ENCODE measurements around the gene HACL1. TPM values are rescaled to one million over a fixed set of nuclear protein-coding genes. Genes with fewer than 3 reads are reported as not detected.

The HACL1 gene
- total RNA-seq, 2 experiments from 2014 or later, result 25.3 to 26.5 TPM

GRCh38 chr3:15562560-15562959, 38.8 kb downstream of the HACL1 start:
- Mint-ChIP-seq H3K36me3 (ENCODE audit: low read depth) (peaks cover 11% of the 10 kb centered on the region), H3K4me3 (no peak overlapping the region)
- no peak for DNase-seq

GRCh38 chr3:15558581-15558980, 42.8 kb downstream of the HACL1 start:
- H3K4me3 Mint-ChIP-seq, result no peak overlapping the region
- intact Hi-C loops (cut with micrococcal nuclease), result loop anchor here (5.0 kb wide), 1 partner anchor 451 kb away; no protein-coding TSS in a partner anchor
- peaks cover 16% of the 10 kb centered on the region for H3K4me1 Mint-ChIP-seq (ENCODE audit: low read depth)
- H3K27ac Mint-ChIP-seq, result no peak overlapping the region
- peaks cover 10% of the 10 kb centered on the region for H3K36me3 Mint-ChIP-seq (ENCODE audit: low read depth)
- H3K9me3 Mint-ChIP-seq, result no peaks in the 10 kb centered on the region
- CTCF ChIA-PET, result interaction anchor here (0.9 to 1.2 kb wide), 3 partner anchors 128 to 358 kb away, joined by 3 to 5 read pairs (median 3); no protein-coding TSS in a partner anchor
- DNase-seq, result no peak
- H3K27me3 Mint-ChIP-seq (ENCODE audit: low read depth), result no peaks in the 10 kb centered on the region

More at GRCh38 chr3:15562560-15562959, 38.8 kb downstream of the HACL1 start:
- Mint-ChIP-seq H3K27me3 (ENCODE audit: low read depth) (no peaks in the 10 kb centered on the region), H3K27ac (no peak overlapping the region), H3K4me1 (ENCODE audit: low read depth) (peaks cover 4% of the 10 kb centered on the region), H3K9me3 (no peaks in the 10 kb centered on the region)
- intact Hi-C loops (cut with micrococcal nuclease), result no loop called here
- CTCF ChIA-PET, result interaction anchor here (0.6 kb wide), 1 partner anchor 182 kb away, joined by 3 read pairs; no protein-coding TSS in a partner anchor

- no peak overlapping the region for H3K4me3 Mint-ChIP-seq
- H3K4me1 Mint-ChIP-seq (ENCODE audit: low read depth), result peaks cover 16% of the 10 kb centered on the region
- H3K27ac Mint-ChIP-seq, result no peak overlapping the region
- no peaks in the 10 kb centered on the region for H3K27me3 Mint-ChIP-seq (ENCODE audit: low read depth)
- peak; percentile 77 for DNase-seq
- CTCF ChIA-PET, result interaction anchor here (0.6 to 2.9 kb wide), 24 partner anchors 13 to 581 kb away, joined by 3 to 24 read pairs (median 3); no protein-coding TSS in a partner anchor
- intact Hi-C loops (cut with micrococcal nuclease), result loop anchor here (1.0 to 5.0 kb wide), 8 partner anchors 23 to 450 kb away; partner anchors contain the start of genes EAF1 and METTL6
- H3K36me3 Mint-ChIP-seq (ENCODE audit: low read depth), result peaks cover 7% of the 10 kb centered on the region
- H3K9me3 Mint-ChIP-seq, result no peaks in the 10 kb centered on the region
Measured at GRCh38 chr3:15557511-15557946, 43.8 kb downstream of the HACL1 start.

GRCh38 chr3:15556512-15556911, 44.9 kb downstream of the HACL1 start:
- CTCF ChIA-PET, result interaction anchor here (0.6 to 2.9 kb wide), 24 partner anchors 9 to 353 kb away, joined by 3 to 24 read pairs (median 3); partner anchors contain the start of gene CAPN7
- Mint-ChIP-seq H3K27me3 (ENCODE audit: low read depth) (no peaks in the 10 kb centered on the region), H3K27ac (no peak overlapping the region), H3K9me3 (no peaks in the 10 kb centered on the region), H3K4me3 (no peak overlapping the region), H3K36me3 (ENCODE audit: low read depth) (peaks cover 7% of the 10 kb centered on the region), H3K4me1 (ENCODE audit: low read depth) (peaks cover 16% of the 10 kb centered on the region)
- intact Hi-C loops (cut with micrococcal nuclease), result loop anchor here (2.0 to 5.0 kb wide), 4 partner anchors 22 to 449 kb away; no protein-coding TSS in a partner anchor
- DNase-seq, result no peak

GRCh38 chr3:15553749-15554148, 47.6 kb downstream of the HACL1 start:
- no peak overlapping the region for H3K4me3 Mint-ChIP-seq
- H3K36me3 Mint-ChIP-seq (ENCODE audit: low read depth), result peaks cover 4% of the 10 kb centered on the region
- no peak overlapping the region for H3K27ac Mint-ChIP-seq
- no peaks in the 10 kb centered on the region for H3K27me3 Mint-ChIP-seq (ENCODE audit: low read depth)
- H3K9me3 Mint-ChIP-seq, result no peaks in the 10 kb centered on the region
- CTCF ChIA-PET, result no interaction called here
- intact Hi-C loops (cut with micrococcal nuclease), result no loop called here
- no peak for DNase-seq
- peaks cover 16% of the 10 kb centered on the region for H3K4me1 Mint-ChIP-seq (ENCODE audit: low read depth)

- Mint-ChIP-seq H3K36me3 (ENCODE audit: low read depth) (peaks cover 4% of the 10 kb centered on the region), H3K4me1 (ENCODE audit: low read depth) (peaks cover 10% of the 10 kb centered on the region), H3K4me3 (no peak overlapping the region), H3K9me3 (peaks cover 3% of the 10 kb centered on the region), H3K27me3 (ENCODE audit: low read depth) (no peaks in the 10 kb centered on the region), H3K27ac (no peak overlapping the region)
- intact Hi-C loops (cut with micrococcal nuclease), result no loop called here
- DNase-seq, result no peak
- CTCF ChIA-PET, result no interaction called here
Measured at GRCh38 chr3:15551902-15552301, 49.5 kb downstream of the HACL1 start.

GRCh38 chr3:15549846-15550245, 51.5 kb downstream of the HACL1 start:
- intact Hi-C loops (cut with micrococcal nuclease), result no loop called here

GRCh38 chr3:15542614-15543013, 58.8 kb downstream of the HACL1 start:
- H3K4me3 Mint-ChIP-seq, result no peak overlapping the region
- DNase-seq, result no peak
- CTCF ChIA-PET, result interaction anchor here (1.1 kb wide), 1 partner anchor 14 kb away, joined by 3 read pairs; no protein-coding TSS in a partner anchor
- no peak overlapping the region for H3K27ac Mint-ChIP-seq
- H3K9me3 Mint-ChIP-seq, result peaks cover 4% of the 10 kb centered on the region
- no peaks in the 10 kb centered on the region for H3K27me3 Mint-ChIP-seq (ENCODE audit: low read depth)
- peaks cover 3% of the 10 kb centered on the region for H3K36me3 Mint-ChIP-seq (ENCODE audit: low read depth)
- intact Hi-C loops (cut with micrococcal nuclease), result no loop called here
- peaks cover 10% of the 10 kb centered on the region for H3K4me1 Mint-ChIP-seq (ENCODE audit: low read depth)

More at GRCh38 chr3:15549846-15550245, 51.5 kb downstream of the HACL1 start:
- Mint-ChIP-seq H3K9me3 (peaks cover 7% of the 10 kb centered on the region), H3K4me1 (ENCODE audit: low read depth) (no peaks in the 10 kb centered on the region), H3K27ac (no peak overlapping the region), H3K36me3 (ENCODE audit: low read depth) (peaks cover 3% of the 10 kb centered on the region), H3K4me3 (no peak overlapping the region), H3K27me3 (ENCODE audit: low read depth) (no peaks in the 10 kb centered on the region)
- CTCF ChIA-PET, result no interaction called here
- DNase-seq, result no peak

GRCh38 chr3:15541371-15541770, 60.0 kb downstream of the HACL1 start:
- CTCF ChIA-PET, result no interaction called here
- Mint-ChIP-seq H3K4me1 (ENCODE audit: low read depth) (peaks cover 21% of the 10 kb centered on the region), H3K27me3 (ENCODE audit: low read depth) (no peaks in the 10 kb centered on the region), H3K27ac (no peak overlapping the region), H3K4me3 (no peak overlapping the region), H3K36me3 (ENCODE audit: low read depth) (no peaks in the 10 kb centered on the region), H3K9me3 (no peaks in the 10 kb centered on the region)
- intact Hi-C loops (cut with micrococcal nuclease), result no loop called here
- DNase-seq, result no peak

- Mint-ChIP-seq H3K36me3 (ENCODE audit: low read depth) (no peaks in the 10 kb centered on the region), H3K4me1 (ENCODE audit: low read depth) (peaks cover 38% of the 10 kb centered on the region), H3K27ac (no peak overlapping the region), H3K4me3 (no peak overlapping the region), H3K9me3 (no peaks in the 10 kb centered on the region), H3K27me3 (ENCODE audit: low read depth) (no peaks in the 10 kb centered on the region)
- no peak for DNase-seq
- intact Hi-C loops (cut with micrococcal nuclease), result no loop called here
- CTCF ChIA-PET, result no interaction called here
Measured at GRCh38 chr3:15539066-15539465, 62.3 kb downstream of the HACL1 start.

GRCh38 chr3:15538345-15538744, 63.0 kb downstream of the HACL1 start:
- no peaks in the 10 kb centered on the region for H3K36me3 Mint-ChIP-seq (ENCODE audit: low read depth)
- intact Hi-C loops (cut with micrococcal nuclease), result no loop called here
- H3K27me3 Mint-ChIP-seq (ENCODE audit: low read depth), result no peaks in the 10 kb centered on the region
- no peak overlapping the region for H3K27ac Mint-ChIP-seq
- CTCF ChIA-PET, result no interaction called here
- no peaks in the 10 kb centered on the region for H3K9me3 Mint-ChIP-seq
- DNase-seq, result no peak
- no peak overlapping the region for H3K4me3 Mint-ChIP-seq
- peaks cover 38% of the 10 kb centered on the region for H3K4me1 Mint-ChIP-seq (ENCODE audit: low read depth)

- Mint-ChIP-seq H3K36me3 (ENCODE audit: low read depth) (no peaks in the 10 kb centered on the region), H3K27ac (no peak overlapping the region), H3K4me1 (ENCODE audit: low read depth) (peaks cover 38% of the 10 kb centered on the region), H3K4me3 (no peak overlapping the region), H3K9me3 (no peaks in the 10 kb centered on the region), H3K27me3 (ENCODE audit: low read depth) (no peaks in the 10 kb centered on the region)
- no peak for DNase-seq
- CTCF ChIA-PET, result no interaction called here
- intact Hi-C loops (cut with micrococcal nuclease), result no loop called here
Measured at GRCh38 chr3:15536856-15537255, 64.5 kb downstream of the HACL1 start.

- intact Hi-C loops (cut with micrococcal nuclease), result loop anchor here (2.0 kb wide), 1 partner anchor 21 kb away; no protein-coding TSS in a partner anchor
- H3K27me3 Mint-ChIP-seq (ENCODE audit: low read depth), result no peaks in the 10 kb centered on the region
- CTCF ChIA-PET, result interaction anchor here (0.8 to 1.4 kb wide), 4 partner anchors 9 to 268 kb away, joined by 3 to 4 read pairs (median 3); no protein-coding TSS in a partner anchor
- no peaks in the 10 kb centered on the region for H3K36me3 Mint-ChIP-seq (ENCODE audit: low read depth)
- DNase-seq, result peak; percentile 71
- no peak overlapping the region for H3K4me3 Mint-ChIP-seq
- H3K9me3 Mint-ChIP-seq, result no peaks in the 10 kb centered on the region
- peaks cover 38% of the 10 kb centered on the region for H3K4me1 Mint-ChIP-seq (ENCODE audit: low read depth)
- H3K27ac Mint-ChIP-seq, result no peak overlapping the region
Measured at GRCh38 chr3:15535732-15536131, 65.6 kb downstream of the HACL1 start.

Measured in activated naive CD4-positive, alpha-beta T cell treated with anti-CD3 and anti-CD28 coated beads for 36 hours (primary cell).